SK-N-SH (cell line): Measurements from ENCODE around the gene AK2. TPM values are rescaled to one million over a fixed set of nuclear protein-coding genes. Genes with fewer than 3 reads are reported as not detected.

Experiments
- CTCF ChIA-PET: fragments of 300-600, 350-600 bp; formaldehyde crosslinking; extraction: SDS; loops from one replicate; lab custom pipeline; 2021; lab: Yijun Ruan, JAX
- POLR2A ChIA-PET: fragments of 350-600 bp; sonication (Branson Sonifier 250); formaldehyde crosslinking; extraction: SDS; loops from one replicate; lab custom pipeline; 2020; ENCODE audit warnings: antibody characterized with exemption, inconsistent platforms; lab: Yijun Ruan, JAX
- DNase-seq: peaks from one replicate; pipeline ENCODE4 v3.0.0; 2012
- H2AFZ ChIP-seq: fragments of 200-600 bp; sonication (generic); 2 replicates; pipeline ENCODE4 v1.8.1; 2016; ENCODE audit warnings: antibody characterized with exemption, mild to moderate bottlenecking, low read depth
- H3F3A ChIP-seq: fragments of 200-600 bp; sonication (generic); replicated peaks from 2 replicates; pipeline ENCODE3; 2016; ENCODE audit warnings: antibody characterized with exemption, mild to moderate bottlenecking; ENCODE audit not compliant: insufficient read depth
- H3K27ac ChIP-seq, 2 experiments: fragments of 200-500 bp in 1 of 2; fragments of 200-600 bp in 1 of 2; sonication (Bioruptor generic) in 1 of 2; sonication (generic), shearing (Covaris generic) in 1 of 2; 2 replicates each; pipeline versions ENCODE4 v1.5.1 to v1.6.1; 2014 to 2016; ENCODE audit warnings: low read depth in 2 of 2, inconsistent platforms in 1 of 2, low read length in 1 of 2, mild to moderate bottlenecking in 1 of 2, mixed read lengths in 1 of 2
- H3K27me3 ChIP-seq: fragments of 200-600 bp; sonication (generic), shearing (Covaris generic); 2 replicates; pipeline ENCODE4 v1.6.1; 2016; ENCODE audit warnings: mixed run types; ENCODE audit not compliant: insufficient read depth
- H3K36me3 ChIP-seq, 2 experiments: fragments of 200-500 bp in 1 of 2; fragments of 200-600 bp in 1 of 2; sonication (Bioruptor generic) in 1 of 2; sonication (generic) in 1 of 2; replicated peaks in 1 of 2; 2 replicates each; pipeline versions ENCODE3 to v1.5.1; 2014 to 2016; ENCODE audit warnings: low read length in 1 of 2, mild to moderate bottlenecking in 1 of 2; ENCODE audit not compliant: insufficient read depth in 2 of 2, control insufficient read depth in 1 of 2
- H3K4me1 ChIP-seq, 2 experiments: fragments of 200-500 bp in 1 of 2; fragments of 200-600 bp in 1 of 2; sonication (Bioruptor generic) in 1 of 2; sonication (generic), shearing (Covaris generic) in 1 of 2; 2 replicates each; pipeline versions ENCODE4 v1.5.1 to v1.6.1; 2014 to 2016; ENCODE audit warnings: low read depth in 1 of 2, low read length in 1 of 2, mixed run types in 1 of 2; ENCODE audit not compliant: insufficient read depth in 2 of 2, control insufficient read depth in 1 of 2
- H3K4me2 ChIP-seq: fragments of 200-600 bp; sonication (generic), shearing (Covaris generic); 2 replicates; pipeline ENCODE4 v1.6.1; 2017; ENCODE audit warnings: mixed run types
- H3K4me3 ChIP-seq, 2 experiments: fragments of 200-500 bp in 1 of 2; fragments of 200-600 bp in 1 of 2; sonication (Bioruptor generic) in 1 of 2; sonication (generic), shearing (Covaris generic) in 1 of 2; 2 replicates each; pipeline versions ENCODE4 v1.5.1 to v1.8.1; 2014 to 2016; ENCODE audit warnings: low read depth in 2 of 2, inconsistent platforms in 1 of 2, low read length in 1 of 2, mild to moderate bottlenecking in 1 of 2, mixed read lengths in 1 of 2, moderate library complexity in 1 of 2
- H3K79me2 ChIP-seq: fragments of 200-600 bp; sonication (generic); 2 replicates; pipeline ENCODE4 v1.8.1; 2017; ENCODE audit warnings: mild to moderate bottlenecking; ENCODE audit not compliant: insufficient read depth
- H3K9ac ChIP-seq: fragments of 200-600 bp; sonication (generic); 2 replicates; pipeline ENCODE4 v1.6.1; 2017; ENCODE audit warnings: mixed run types
- H3K9me2 ChIP-seq: fragments of 200-600 bp; sonication (generic); 2 replicates; pipeline ENCODE4 v1.6.1; 2017; ENCODE audit warnings: mixed run types
- H3K9me3 ChIP-seq: fragments of 200-600 bp; sonication (generic); 2 replicates; pipeline ENCODE4 v1.6.1; 2017; ENCODE audit warnings: mixed run types, mild to moderate bottlenecking, moderate library complexity
- H4K20me1 ChIP-seq: fragments of 200-600 bp; sonication (generic); 2 replicates; pipeline ENCODE4 v1.6.1; 2017; ENCODE audit warnings: mild to moderate bottlenecking, mixed run types; ENCODE audit not compliant: insufficient read depth
- EZH2phosphoT487 ChIP-seq: fragments of 200-600 bp; sonication (generic); IDR thresholded peaks from 2 replicates; pipeline ENCODE4 v1.6.1; 2017; ENCODE audit warnings: low read depth, mixed run types, mild to moderate bottlenecking, antibody characterized with exemption, moderate library complexity, borderline replicate concordance
- MAX ChIP-seq: IDR thresholded peaks from 2 replicates; pipeline ENCODE4 v1.4.0; 2012; ENCODE audit warnings: low read depth
- MXI1 ChIP-seq: IDR thresholded peaks from 2 replicates; pipeline ENCODE4 v1.6.1; 2012; ENCODE audit warnings: mild to moderate bottlenecking, low read depth, low read length, improper control_type of control experiment
- NRF1 ChIP-seq: IDR thresholded peaks from 2 replicates; pipeline ENCODE4 v1.6.1; 2012; ENCODE audit warnings: low read depth, mild to moderate bottlenecking, low read length
- PBX3 ChIP-seq: IDR thresholded peaks from 2 replicates; pipeline ENCODE4; 2012
- RCOR1 ChIP-seq: fragments of 150-350 bp; IDR thresholded peaks from 2 replicates; pipeline ENCODE4 v1.6.1; 2017; ENCODE audit warnings: antibody characterized with exemption, low read length
- RFX5 ChIP-seq: IDR thresholded peaks from 2 replicates; pipeline ENCODE4 v1.6.1; 2012; ENCODE audit warnings: mild to moderate bottlenecking, improper control_type of control experiment, low read length
- SIN3A ChIP-seq: IDR thresholded peaks from 2 replicates; pipeline ENCODE4 v1.6.1; 2012; ENCODE audit warnings: low read depth, mild to moderate bottlenecking, low read length, moderate library complexity, borderline replicate concordance
- TAF1 ChIP-seq: IDR thresholded peaks from 2 replicates; pipeline ENCODE4 v1.6.1; 2012; ENCODE audit warnings: low read depth, mild to moderate bottlenecking, low read length, moderate library complexity, borderline replicate concordance
- YY1 ChIP-seq: IDR thresholded peaks from 2 replicates; pipeline ENCODE4 v1.4.0; 2012; ENCODE audit warnings: low read depth, mild to moderate bottlenecking
- WGBS: methylation state at CpG from one replicate; pipeline ENCODE4 v1.1.6; 2017; ENCODE audit warnings: low lambda C conversion rate; 5-methylcytosine and 5-hydroxymethylcytosine counted together
- polyA plus RNA-seq, 3 experiments: library from polyadenylated mRNA; depleted of rRNA; stranded (reverse); fragments of >200 nt; gene quantifications; 2 replicates each; pipeline ENCODE4 v1.2.3, GENCODE V29; 2012

AK2 gene
- polyA plus RNA-seq, 1 of the 3 experiments (the other 2 are of a cell fraction) = 191 TPM

- no peak for TF ChIP-seq PBX3
Measured at GRCh38 chr1:33039840-33040239, 3.2 kb upstream of the AK2 start (continued).

- Histone ChIP-seq H3K4me3 (peak overlapping the region; percentile 70 to 87), H4K20me1 (peaks cover 15% of the 10 kb centered on the region), H2AFZ (peak overlapping the region; percentile 75; the same call in 1 of the 2 replicates), H3K4me2 (peak overlapping the region; percentile 93), H3K79me2 (peaks cover 56% of the 10 kb centered on the region), H3F3A (no peaks in the 10 kb centered on the region), H3K9me3 (no peaks in the 10 kb centered on the region), H3K9ac (peak overlapping the region; percentile 89), H3K27me3 (no peaks in the 10 kb centered on the region), H3K9me2 (no peaks in the 10 kb centered on the region), H3K27ac (peak overlapping the region; percentile 35 to 64; a peak in 2 of 4 replicates), H3K4me1 (peaks cover 0 to 9% of the 10 kb centered on the region in 2 experiments; a peak in 2 of 4 replicates), H3K36me3 (peaks cover 0 to 7% of the 10 kb centered on the region in 2 experiments)
- ChIA-PET POLR2A (no interaction called here), CTCF (interaction anchor here (0.7 kb wide), 1 partner anchor 102 kb away, joined by 3 read pairs; no protein-coding TSS in a partner anchor)
- WGBS = 9% methylated on average over 5 of the region's 5 CpGs
- DNase-seq = peak; percentile 28
- no peak for TF ChIP-seq PBX3
- TF ChIP-seq RCOR1 = no peak
- TF ChIP-seq MAX = peak; percentile 66; the same call in 1 of the 2 replicates
- peak; percentile 73 for TF ChIP-seq SIN3A
- TF ChIP-seq MXI1 = peak; percentile 97
- TF ChIP-seq RFX5 = no peak
Measured at GRCh38 chr1:33036051-33036525, 595 bp downstream of the AK2 start.

- no peaks in the 10 kb centered on the region for H3K9me3 ChIP-seq
- CTCF ChIA-PET = interaction anchor here (1.1 to 4.7 kb wide), 2 partner anchors 24 to 99 kb away, joined by 5 to 21 read pairs; no protein-coding TSS in a partner anchor
- TF ChIP-seq EZH2phosphoT487 = no peak
- no peak for TF ChIP-seq TAF1
- TF ChIP-seq YY1 = no peak
- no peak for TF ChIP-seq NRF1
- H4K20me1 ChIP-seq = peaks cover 35% of the 10 kb centered on the region
- no peaks in the 10 kb centered on the region for H3K27me3 ChIP-seq
- H3K79me2 ChIP-seq = peaks cover 94% of the 10 kb centered on the region
- POLR2A ChIA-PET = no interaction called here
- no peak overlapping the region for H3K9ac ChIP-seq
- DNase-seq = no peak
- no peak overlapping the region for H3K4me3 ChIP-seq
- H3K36me3 ChIP-seq = peaks cover 0 to 13% of the 10 kb centered on the region in 2 experiments
- H2AFZ ChIP-seq = no peak overlapping the region
- 88% methylated on average over 6 of the region's 6 CpGs for WGBS
- no peak overlapping the region for H3K4me2 ChIP-seq
- peaks cover 0 to 9% of the 10 kb centered on the region in 2 experiments; a peak in 2 of 4 replicates for H3K4me1 ChIP-seq
- H3K27ac ChIP-seq = no peak overlapping the region
- H3K9me2 ChIP-seq = no peaks in the 10 kb centered on the region
- H3F3A ChIP-seq = no peaks in the 10 kb centered on the region
Measured at GRCh38 chr1:33032126-33032869, 4.4 kb downstream of the AK2 start.
